ENCODE data around the gene BIRC5. TPM values are rescaled to one million over a fixed set of nuclear protein-coding genes. Genes with fewer than 3 reads are reported as not detected.

Gene BIRC5
- total and polyA plus RNA-seq, 9 donors, result 0.11 to 1.4 (median 0.73) TPM; not detected in 2

DNA sequence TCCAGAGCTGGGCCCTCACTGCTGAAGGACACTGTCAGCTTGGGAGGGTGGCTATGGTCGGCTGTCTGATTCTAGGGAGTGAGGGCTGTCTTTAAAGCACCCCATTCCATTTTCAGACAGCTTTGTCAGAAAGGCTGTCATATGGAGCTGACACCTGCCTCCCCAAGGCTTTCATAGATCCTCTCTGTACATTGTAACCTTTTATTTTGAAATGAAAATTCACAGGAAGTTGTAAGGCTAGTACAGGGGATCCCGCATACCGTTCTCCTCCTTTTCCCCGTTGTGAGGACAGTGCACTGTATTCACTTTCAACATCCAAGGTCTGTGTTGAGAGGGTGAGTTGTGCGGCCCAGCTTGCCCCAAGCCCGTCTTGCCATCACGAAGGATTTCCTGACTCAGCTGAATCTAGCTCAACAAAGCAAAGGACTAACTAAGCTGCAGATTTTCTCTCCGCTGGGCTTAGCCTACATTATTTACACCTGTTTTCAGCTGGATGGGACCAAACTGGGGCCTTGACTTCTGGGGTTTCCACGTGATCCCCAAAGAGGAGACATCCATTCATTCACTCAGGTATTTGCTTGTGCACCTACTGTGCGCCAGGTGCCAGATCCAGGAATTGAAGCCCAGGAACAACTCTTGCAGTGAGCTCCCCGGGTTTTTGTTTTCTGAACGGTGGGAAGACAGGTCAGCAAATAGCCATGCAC lies 12.2 kb downstream of the BIRC5 start:
- TF ChIP-seq POLR2A (IDR thresholded peaks at IDR 0.05) (no peak), EP300 (IDR thresholded peaks at IDR 0.05) (no peak)
- TF ChIP-seq, protein P1, sequence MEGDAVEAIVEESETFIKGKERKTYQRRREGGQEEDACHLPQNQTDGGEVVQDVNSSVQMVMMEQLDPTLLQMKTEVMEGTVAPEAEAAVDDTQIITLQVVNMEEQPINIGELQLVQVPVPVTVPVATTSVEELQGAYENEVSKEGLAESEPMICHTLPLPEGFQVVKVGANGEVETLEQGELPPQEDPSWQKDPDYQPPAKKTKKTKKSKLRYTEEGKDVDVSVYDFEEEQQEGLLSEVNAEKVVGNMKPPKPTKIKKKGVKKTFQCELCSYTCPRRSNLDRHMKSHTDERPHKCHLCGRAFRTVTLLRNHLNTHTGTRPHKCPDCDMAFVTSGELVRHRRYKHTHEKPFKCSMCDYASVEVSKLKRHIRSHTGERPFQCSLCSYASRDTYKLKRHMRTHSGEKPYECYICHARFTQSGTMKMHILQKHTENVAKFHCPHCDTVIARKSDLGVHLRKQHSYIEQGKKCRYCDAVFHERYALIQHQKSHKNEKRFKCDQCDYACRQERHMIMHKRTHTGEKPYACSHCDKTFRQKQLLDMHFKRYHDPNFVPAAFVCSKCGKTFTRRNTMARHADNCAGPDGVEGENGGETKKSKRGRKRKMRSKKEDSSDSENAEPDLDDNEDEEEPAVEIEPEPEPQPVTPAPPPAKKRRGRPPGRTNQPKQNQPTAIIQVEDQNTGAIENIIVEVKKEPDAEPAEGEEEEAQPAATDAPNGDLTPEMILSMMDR (IDR thresholded peaks at IDR 0.05), result no peak

GRCh38 chr17:78226759-78227454 lies 12.9 kb downstream of the BIRC5 start:
- WGBS, 3 donors, result 74 to 83% (median 75%) methylated on average over 20 of the region's 20 CpGs
- H3K4me1 ChIP-seq (ENCODE audit: insufficient read depth), result peaks cover 3% of the 10 kb centered on the region
- no peaks in the 10 kb centered on the region for H3K9me3 ChIP-seq
- no peak for DNase-seq
- TF ChIP-seq, protein P1 (IDR thresholded peaks at IDR 0.05), result no peak
- TF ChIP-seq POLR2A (IDR thresholded peaks at IDR 0.05) (no peak), EP300 (IDR thresholded peaks at IDR 0.05) (no peak)
- no peak overlapping the region for H3K27ac ChIP-seq
- no peaks in the 10 kb centered on the region for H3K27me3 ChIP-seq
- no peak overlapping the region for H3K4me3 ChIP-seq
- no peaks in the 10 kb centered on the region for H3K36me3 ChIP-seq
- intact Hi-C loops (cut with DNase I), result no loop called here

More for the DNA sequence above, 12.2 kb downstream of the BIRC5 start:
- no peak overlapping the region for H3K27ac ChIP-seq
- no peaks in the 10 kb centered on the region for H3K36me3 ChIP-seq
- H3K4me3 ChIP-seq, result no peak overlapping the region
- no peaks in the 10 kb centered on the region for H3K4me1 ChIP-seq (ENCODE audit: insufficient read depth)
- WGBS, 3 donors, result 64 to 72% (median 66%) methylated on average over 12 of the region's 12 CpGs
- no peaks in the 10 kb centered on the region for H3K9me3 ChIP-seq
- no peak for DNase-seq
- no peaks in the 10 kb centered on the region for H3K27me3 ChIP-seq
- intact Hi-C loops (cut with DNase I), result no loop called here

GRCh38 chr17:78227455-78227916 lies 13.4 kb downstream of the BIRC5 start:
- no peaks in the 10 kb centered on the region for H3K27me3 ChIP-seq
- TF ChIP-seq POLR2A (IDR thresholded peaks at IDR 0.05) (no peak), EP300 (IDR thresholded peaks at IDR 0.05) (no peak)
- TF ChIP-seq, protein P1 (IDR thresholded peaks at IDR 0.05), result no peak
- peaks cover 3% of the 10 kb centered on the region for H3K4me1 ChIP-seq (ENCODE audit: insufficient read depth)
- intact Hi-C loops (cut with DNase I), result no loop called here
- H3K27ac ChIP-seq, result no peak overlapping the region
- DNase-seq, result no peak
- H3K9me3 ChIP-seq, result no peaks in the 10 kb centered on the region
- H3K4me3 ChIP-seq, result no peak overlapping the region
- 82 to 85% (median 82%) methylated on average over 10 of the region's 10 CpGs for WGBS, 3 donors
- no peaks in the 10 kb centered on the region for H3K36me3 ChIP-seq

DNA sequence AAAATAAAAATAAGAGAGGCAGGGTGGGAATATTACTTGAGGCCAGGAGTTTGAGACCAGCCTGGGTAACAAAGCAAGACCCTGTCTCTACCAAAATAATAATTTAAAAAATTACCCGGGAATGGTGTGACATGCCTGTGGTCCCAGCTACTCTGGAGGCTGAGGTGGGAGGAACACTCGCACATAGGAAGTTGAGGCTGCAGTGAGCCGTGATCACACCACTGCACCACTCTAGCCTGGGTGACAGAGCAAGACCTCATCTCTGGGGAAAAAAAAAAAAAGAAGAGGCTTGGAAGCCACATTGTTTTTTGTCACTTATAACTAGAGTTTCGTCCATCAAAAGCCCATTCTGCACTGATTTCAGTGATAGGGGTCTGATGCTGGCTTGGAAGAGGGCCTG lies 14.1 kb downstream of the BIRC5 start:
- no peaks in the 10 kb centered on the region for H3K36me3 ChIP-seq
- no peak for DNase-seq
- H3K27ac ChIP-seq, result no peak overlapping the region
- no peaks in the 10 kb centered on the region for H3K9me3 ChIP-seq
- intact Hi-C loops (cut with DNase I), result no loop called here
- TF ChIP-seq, protein P1 (IDR thresholded peaks at IDR 0.05), result no peak
- TF ChIP-seq POLR2A (IDR thresholded peaks at IDR 0.05) (no peak), EP300 (IDR thresholded peaks at IDR 0.05) (no peak)
- no peaks in the 10 kb centered on the region for H3K27me3 ChIP-seq
- peaks cover 3% of the 10 kb centered on the region for H3K4me1 ChIP-seq (ENCODE audit: insufficient read depth)
- H3K4me3 ChIP-seq, result no peak overlapping the region
- 86 to 96% (median 90%) methylated on average over 4 of the region's 4 CpGs for WGBS, 3 donors

Data from ovary (tissue), 9 donors.